PC-3 (cell line): ENCODE measurements around the gene DAB1.

ENCODE experiments used
- EZH2phosphoT487 ChIP-seq: fragments of 300-600 bp; sonication (generic); IDR thresholded peaks from 2 replicates; pipeline ENCODE4 v1.6.1; 2018; ENCODE audit warnings: mild to moderate bottlenecking, antibody characterized with exemption, low read length, borderline replicate concordance
- TF ChIP-seq, protein P1 (sequence below): fragments of 300-600 bp; sonication (generic); conservative IDR thresholded peaks from 2 replicates; pipeline ENCODE4 v1.5.1; 2017; ENCODE audit warnings: antibody characterized with exemption, low read depth, mild to moderate bottlenecking, low read length

DNA sequence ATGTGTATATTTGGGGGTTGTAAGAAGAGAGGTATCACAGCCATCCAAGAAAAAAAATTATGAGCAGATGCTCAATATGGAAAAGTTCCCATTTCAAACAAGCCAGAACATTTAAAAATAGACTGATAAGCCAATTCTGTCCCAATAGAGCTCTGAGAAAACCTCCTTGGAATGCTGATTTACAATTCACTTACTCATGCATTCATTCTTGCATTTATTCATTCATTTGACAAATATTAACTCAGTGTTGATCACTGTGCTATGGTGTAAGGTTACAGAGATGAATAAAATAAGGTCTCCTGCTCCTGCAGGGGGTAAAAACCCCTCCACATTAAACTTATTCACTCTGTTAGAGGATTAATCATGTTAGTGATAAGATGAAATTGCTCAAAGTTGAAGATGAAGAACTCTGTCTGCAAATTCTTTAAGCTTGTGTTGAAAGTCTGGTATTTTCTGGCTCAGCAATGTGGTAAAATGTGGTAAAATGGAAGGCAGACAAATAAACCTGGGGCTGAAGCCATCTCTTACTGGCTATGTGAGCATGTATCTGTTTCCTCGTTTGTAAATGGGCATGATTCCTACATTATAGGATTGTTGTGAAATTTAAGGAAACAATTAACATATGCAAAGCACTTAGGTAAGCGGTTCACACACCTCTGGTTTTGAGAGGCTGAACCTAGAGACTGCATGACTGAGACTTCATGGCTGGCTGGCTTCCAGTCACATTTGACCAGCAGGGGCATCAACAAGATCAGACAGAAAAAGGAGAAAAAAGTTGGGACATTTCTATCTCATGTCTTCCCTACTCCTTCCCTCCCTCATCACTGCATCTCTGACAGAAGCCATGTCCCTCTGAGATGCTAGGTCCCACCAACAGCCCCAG is 45.0 kb upstream of the DAB1 start:
- TF ChIP-seq, protein P1, sequence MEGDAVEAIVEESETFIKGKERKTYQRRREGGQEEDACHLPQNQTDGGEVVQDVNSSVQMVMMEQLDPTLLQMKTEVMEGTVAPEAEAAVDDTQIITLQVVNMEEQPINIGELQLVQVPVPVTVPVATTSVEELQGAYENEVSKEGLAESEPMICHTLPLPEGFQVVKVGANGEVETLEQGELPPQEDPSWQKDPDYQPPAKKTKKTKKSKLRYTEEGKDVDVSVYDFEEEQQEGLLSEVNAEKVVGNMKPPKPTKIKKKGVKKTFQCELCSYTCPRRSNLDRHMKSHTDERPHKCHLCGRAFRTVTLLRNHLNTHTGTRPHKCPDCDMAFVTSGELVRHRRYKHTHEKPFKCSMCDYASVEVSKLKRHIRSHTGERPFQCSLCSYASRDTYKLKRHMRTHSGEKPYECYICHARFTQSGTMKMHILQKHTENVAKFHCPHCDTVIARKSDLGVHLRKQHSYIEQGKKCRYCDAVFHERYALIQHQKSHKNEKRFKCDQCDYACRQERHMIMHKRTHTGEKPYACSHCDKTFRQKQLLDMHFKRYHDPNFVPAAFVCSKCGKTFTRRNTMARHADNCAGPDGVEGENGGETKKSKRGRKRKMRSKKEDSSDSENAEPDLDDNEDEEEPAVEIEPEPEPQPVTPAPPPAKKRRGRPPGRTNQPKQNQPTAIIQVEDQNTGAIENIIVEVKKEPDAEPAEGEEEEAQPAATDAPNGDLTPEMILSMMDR: no peak
- TF ChIP-seq EZH2phosphoT487: no peak
